Endodermal cell (in vitro differentiated cells): ENCODE measurements around the gene INVS. TPM values are rescaled to one million over a fixed set of nuclear protein-coding genes. Genes with fewer than 3 reads are reported as not detected.

Experiments used
- DNase-seq: peaks from one replicate; pipeline ENCODE4 v3.0.0-alpha.2; 2017
- H3K27ac ChIP-seq: 2 replicates; pipeline ENCODE4 v1.5.1; 2013; ENCODE audit warnings: mild to moderate bottlenecking, low read depth, low read length, moderate library complexity
- H3K27me3 ChIP-seq: 2 replicates; pipeline ENCODE4 v1.6.1; 2013; ENCODE audit warnings: mild to moderate bottlenecking, low read length, moderate library complexity; ENCODE audit not compliant: insufficient read depth, control insufficient read depth, poor library complexity, severe bottlenecking
- H3K36me3 ChIP-seq: 2 replicates; pipeline ENCODE4 v1.7.0; 2013; ENCODE audit warnings: mild to moderate bottlenecking, low read length, moderate library complexity; ENCODE audit not compliant: control insufficient read depth, insufficient read depth
- H3K4me1 ChIP-seq: one replicate; pipeline ENCODE4 v1.7.0; 2013; ENCODE audit warnings: low read length; ENCODE audit not compliant: control insufficient read depth, insufficient read depth
- H3K4me3 ChIP-seq: 2 replicates; pipeline ENCODE4 v1.5.1; 2013; ENCODE audit warnings: mild to moderate bottlenecking, low read length, moderate library complexity
- H3K9ac ChIP-seq: 2 replicates; pipeline ENCODE4 v1.6.1; 2013; ENCODE audit warnings: mild to moderate bottlenecking, low read length, moderate library complexity; ENCODE audit not compliant: poor library complexity, severe bottlenecking; ENCODE audit errors: extremely low read depth
- H3K9me3 ChIP-seq: 2 replicates; pipeline ENCODE4 v1.6.1; 2013; ENCODE audit warnings: mild to moderate bottlenecking, low read length, moderate library complexity; ENCODE audit not compliant: control insufficient read depth
- H3K27ac Mint-ChIP-seq: 2 replicates; pipeline ENCODE4 v1.8.0; 2020; ENCODE audit warnings: mixed read lengths
- H3K27me3 Mint-ChIP-seq: 2 replicates; pipeline ENCODE4 v1.8.0; 2021; ENCODE audit warnings: mild to moderate bottlenecking, mixed read lengths; ENCODE audit not compliant: insufficient read depth
- H3K36me3 Mint-ChIP-seq: 2 replicates; pipeline ENCODE4 v1.8.0; 2020; ENCODE audit warnings: low read depth, mixed read lengths
- H3K4me1 Mint-ChIP-seq: 2 replicates; pipeline ENCODE4 v1.8.0; 2020; ENCODE audit warnings: mixed read lengths
- H3K4me3 Mint-ChIP-seq: 2 replicates; pipeline ENCODE4 v1.8.0; 2020; ENCODE audit warnings: mild to moderate bottlenecking, moderate library complexity, mixed read lengths
- H3K9me3 Mint-ChIP-seq: 2 replicates; pipeline ENCODE4 v1.8.0; 2020; ENCODE audit warnings: mild to moderate bottlenecking, mixed read lengths
- WGBS, 2 experiments: methylation state at CpG; one replicate each; pipeline versions ENCODE4 v1.1.5 to v1.1.7; 2013; ENCODE audit warnings: missing lambda C conversion rate in 2 of 2, mixed read lengths in 1 of 2; ENCODE audit not compliant: insufficient coverage in 1 of 2, insufficient read length in 1 of 2; 5-methylcytosine and 5-hydroxymethylcytosine counted together
- total RNA-seq, 2 donors: library from RNA; stranded (reverse); fragmentation: NEBNext Ultra II Directional in 1 of 2; extraction: Animal tissue kit (Norgen Biotek cat#: 25700) in 1 of 2; gene quantifications; 2 replicates in 1 of 2; 3 replicates in 1 of 2; pipeline ENCODE4 v1.2.1, GENCODE V29; 2021
- TF ChIP-seq, protein P1 (sequence below): fragments of 200-600 bp; sonication (generic); conservative IDR thresholded peaks from 2 replicates; pipeline ENCODE4 v1.5.0; 2021; ENCODE audit warnings: antibody characterized with exemption, mild to moderate bottlenecking

The INVS gene
- total RNA-seq, 2 donors from 2014 or later, result 22.8 to 26.6 TPM

DNA sequence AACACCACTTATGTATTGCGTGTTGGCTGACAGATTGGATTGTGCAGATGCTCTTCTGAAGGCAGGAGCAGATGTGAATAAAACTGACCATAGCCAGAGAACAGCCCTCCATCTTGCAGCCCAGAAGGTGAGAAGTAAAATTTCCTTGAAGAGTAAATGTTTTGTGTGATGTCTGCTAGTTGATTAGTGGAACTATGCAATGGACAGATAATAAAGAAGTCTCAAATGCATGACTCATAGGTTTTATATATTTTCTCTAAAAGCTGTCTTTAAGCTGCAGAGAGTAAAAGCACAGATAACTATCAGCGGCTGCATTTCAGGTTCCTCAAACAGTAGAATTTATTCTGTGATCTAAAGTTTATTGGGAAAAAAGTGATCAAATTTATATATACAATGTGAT is 27.4 kb downstream of the INVS start:
- Mint-ChIP-seq H3K4me1 (no peaks in the 10 kb centered on the region), H3K36me3 (peaks cover 13% of the 10 kb centered on the region), H3K27ac (no peak overlapping the region), H3K27me3 (no peaks in the 10 kb centered on the region), H3K9me3 (no peaks in the 10 kb centered on the region), H3K4me3 (no peak overlapping the region)
- Histone ChIP-seq H3K4me1 (no peaks in the 10 kb centered on the region), H3K9ac (no peak overlapping the region), H3K4me3 (no peak overlapping the region), H3K27me3 (no peaks in the 10 kb centered on the region), H3K36me3 (peaks cover 9% of the 10 kb centered on the region), H3K9me3 (no peaks in the 10 kb centered on the region), H3K27ac (no peak overlapping the region)
- no peak for DNase-seq
- WGBS, 2 experiments, result 94 to 100% methylated on average over 2 of the region's 2 CpGs
- TF ChIP-seq, protein P1, sequence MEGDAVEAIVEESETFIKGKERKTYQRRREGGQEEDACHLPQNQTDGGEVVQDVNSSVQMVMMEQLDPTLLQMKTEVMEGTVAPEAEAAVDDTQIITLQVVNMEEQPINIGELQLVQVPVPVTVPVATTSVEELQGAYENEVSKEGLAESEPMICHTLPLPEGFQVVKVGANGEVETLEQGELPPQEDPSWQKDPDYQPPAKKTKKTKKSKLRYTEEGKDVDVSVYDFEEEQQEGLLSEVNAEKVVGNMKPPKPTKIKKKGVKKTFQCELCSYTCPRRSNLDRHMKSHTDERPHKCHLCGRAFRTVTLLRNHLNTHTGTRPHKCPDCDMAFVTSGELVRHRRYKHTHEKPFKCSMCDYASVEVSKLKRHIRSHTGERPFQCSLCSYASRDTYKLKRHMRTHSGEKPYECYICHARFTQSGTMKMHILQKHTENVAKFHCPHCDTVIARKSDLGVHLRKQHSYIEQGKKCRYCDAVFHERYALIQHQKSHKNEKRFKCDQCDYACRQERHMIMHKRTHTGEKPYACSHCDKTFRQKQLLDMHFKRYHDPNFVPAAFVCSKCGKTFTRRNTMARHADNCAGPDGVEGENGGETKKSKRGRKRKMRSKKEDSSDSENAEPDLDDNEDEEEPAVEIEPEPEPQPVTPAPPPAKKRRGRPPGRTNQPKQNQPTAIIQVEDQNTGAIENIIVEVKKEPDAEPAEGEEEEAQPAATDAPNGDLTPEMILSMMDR, result no peak

DNA sequence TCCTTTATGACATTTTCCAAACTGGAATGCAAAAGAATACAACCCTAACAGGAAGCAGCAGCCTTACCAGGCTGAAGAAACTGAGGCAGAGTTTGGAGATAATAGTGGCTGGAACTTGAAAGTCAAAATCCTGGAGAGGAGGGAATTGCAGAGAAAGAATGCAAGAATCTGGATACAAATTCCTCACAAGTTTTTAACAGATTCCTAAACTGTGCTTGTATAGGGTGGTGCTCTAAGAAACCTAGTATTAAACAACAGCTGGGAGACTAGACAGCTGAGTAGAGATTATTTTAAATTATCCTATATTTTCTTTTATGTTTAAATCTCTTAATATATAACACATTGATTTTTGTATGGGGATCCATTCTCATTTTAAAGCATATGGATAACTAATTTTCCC is 30.7 kb downstream of the INVS start:
- no peak for DNase-seq
- no peaks in the 10 kb centered on the region for H3K9me3 Mint-ChIP-seq
- H3K36me3 Mint-ChIP-seq, result peaks cover 24% of the 10 kb centered on the region
- no peak overlapping the region for H3K4me3 ChIP-seq
- no peaks in the 10 kb centered on the region for H3K27me3 Mint-ChIP-seq
- peaks cover 9% of the 10 kb centered on the region for H3K36me3 ChIP-seq
- H3K27me3 ChIP-seq, result no peaks in the 10 kb centered on the region
- H3K4me3 Mint-ChIP-seq, result no peak overlapping the region
- no peaks in the 10 kb centered on the region for H3K4me1 ChIP-seq
- H3K9ac ChIP-seq, result no peak overlapping the region
- TF ChIP-seq, protein P1, result no peak
- no peaks in the 10 kb centered on the region for H3K4me1 Mint-ChIP-seq
- H3K27ac ChIP-seq, result no peak overlapping the region
- no peak overlapping the region for H3K27ac Mint-ChIP-seq
- no peaks in the 10 kb centered on the region for H3K9me3 ChIP-seq

DNA sequence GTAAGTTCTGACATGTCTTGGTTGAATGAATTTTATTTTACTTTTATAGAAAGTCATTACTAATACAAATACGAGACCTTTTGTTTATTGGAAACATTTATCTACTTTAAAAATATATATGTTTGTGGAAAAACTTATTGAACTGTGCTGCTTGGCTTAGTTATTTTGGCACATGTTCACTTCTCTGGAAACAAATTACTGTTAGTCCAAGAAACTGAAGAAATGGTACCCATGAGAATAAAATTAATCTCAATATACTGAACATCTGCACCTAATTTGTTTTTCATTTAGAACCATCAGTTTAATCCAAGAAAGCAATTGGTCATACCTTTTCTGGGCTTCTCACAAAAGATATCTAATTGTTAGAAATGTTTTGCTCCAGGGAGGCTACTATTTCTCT is 32.2 kb downstream of the INVS start:
- Histone ChIP-seq H3K27me3 (no peaks in the 10 kb centered on the region), H3K4me3 (no peak overlapping the region), H3K9me3 (no peaks in the 10 kb centered on the region), H3K9ac (no peak overlapping the region), H3K4me1 (no peaks in the 10 kb centered on the region), H3K36me3 (peaks cover 7% of the 10 kb centered on the region), H3K27ac (no peak overlapping the region)
- H3K27me3 Mint-ChIP-seq, result no peaks in the 10 kb centered on the region
- H3K27ac Mint-ChIP-seq, result no peak overlapping the region
- no peaks in the 10 kb centered on the region for H3K4me1 Mint-ChIP-seq
- no peak overlapping the region for H3K4me3 Mint-ChIP-seq
- H3K9me3 Mint-ChIP-seq, result no peaks in the 10 kb centered on the region
- DNase-seq, result no peak
- TF ChIP-seq, protein P1, result no peak
- peaks cover 21% of the 10 kb centered on the region for H3K36me3 Mint-ChIP-seq
- no CpG with 5 or more reads among the region's 1 CpG for WGBS, 2 experiments
